Femur (tissue), 1 donor: Measurements from ENCODE around the gene KRTAP9-7.

ENCODE experiments used
- DNase-seq: peaks from one replicate; pipeline ENCODE4 v3.0.0-alpha.2; 2017

The KRTAP9-7 gene

DNA sequence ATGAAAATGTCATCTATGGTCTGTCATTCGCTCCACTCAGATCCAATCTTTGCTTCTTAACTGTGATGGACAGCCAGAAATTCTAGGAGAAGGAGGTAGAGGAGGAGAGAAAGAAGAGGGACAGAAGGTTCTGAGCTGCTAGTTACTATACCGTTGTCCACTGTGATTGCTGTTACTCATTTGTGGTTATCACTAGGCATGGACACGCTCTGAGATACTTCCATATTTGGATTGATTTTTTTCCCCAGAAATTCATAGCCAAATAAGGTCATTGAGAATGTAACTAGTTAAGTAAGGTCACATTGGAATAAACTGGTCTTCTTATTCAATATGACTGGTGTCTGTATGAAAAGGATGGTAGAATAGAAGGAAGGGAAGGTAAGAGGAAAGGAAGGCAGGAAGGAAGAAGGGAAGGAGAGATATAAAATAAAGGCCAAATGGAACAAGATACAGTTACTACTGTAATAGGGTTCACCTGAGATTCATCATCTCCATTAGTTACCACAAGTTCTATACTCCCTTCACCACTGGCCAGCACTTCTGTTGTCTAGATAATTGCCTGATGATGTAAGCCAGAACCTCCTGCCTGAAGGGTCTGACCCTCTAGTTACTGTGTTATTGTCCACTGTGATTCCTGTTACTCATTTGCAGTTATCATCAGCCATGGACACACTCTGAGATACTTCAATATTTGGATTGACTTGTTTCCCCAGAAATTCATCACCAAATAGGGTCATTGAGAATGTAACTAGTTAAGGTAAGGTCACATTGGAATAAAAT lies 2.9 kb downstream of the KRTAP9-7 start:
- no peak for DNase-seq

DNA sequence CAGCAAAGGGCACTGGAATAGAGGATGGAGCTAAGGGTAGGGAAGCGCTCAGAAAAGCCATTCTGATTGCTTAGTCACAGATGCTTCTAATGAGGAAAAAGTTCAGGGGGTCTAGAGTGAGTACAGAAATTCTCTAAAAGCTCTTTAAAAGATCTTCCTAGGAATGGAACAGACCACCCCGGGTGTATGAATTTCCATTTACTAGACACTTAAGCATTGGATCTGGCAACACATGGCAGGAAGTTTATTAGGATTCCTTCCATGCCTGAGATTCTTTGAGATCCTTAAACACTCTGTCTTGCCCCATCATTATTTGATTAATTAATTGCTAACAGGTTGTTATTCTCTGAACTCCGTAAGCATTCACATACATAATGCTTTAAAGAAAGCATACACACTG lies 8.5 kb downstream of the KRTAP9-7 start:
- no peak for DNase-seq

DNA sequence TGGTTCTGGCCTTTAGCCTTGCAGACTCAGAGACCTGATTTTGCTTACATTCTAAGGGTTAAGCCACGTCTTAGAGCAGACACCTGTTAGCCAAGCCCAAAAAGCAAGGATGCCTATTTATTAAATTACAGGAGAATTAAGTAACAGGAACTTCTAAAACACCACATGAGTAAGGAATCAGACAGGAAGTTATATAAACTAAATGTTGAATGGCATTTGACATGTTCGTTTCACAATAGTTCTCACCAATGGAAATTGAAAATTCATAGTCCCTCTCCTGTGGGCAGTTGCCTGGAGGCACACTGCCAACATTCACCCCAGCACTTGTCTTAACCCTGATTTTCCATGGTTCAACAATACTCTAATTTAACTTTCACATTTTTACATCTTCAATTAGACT lies 9.0 kb downstream of the KRTAP9-7 start:
- DNase-seq = no peak

DNA sequence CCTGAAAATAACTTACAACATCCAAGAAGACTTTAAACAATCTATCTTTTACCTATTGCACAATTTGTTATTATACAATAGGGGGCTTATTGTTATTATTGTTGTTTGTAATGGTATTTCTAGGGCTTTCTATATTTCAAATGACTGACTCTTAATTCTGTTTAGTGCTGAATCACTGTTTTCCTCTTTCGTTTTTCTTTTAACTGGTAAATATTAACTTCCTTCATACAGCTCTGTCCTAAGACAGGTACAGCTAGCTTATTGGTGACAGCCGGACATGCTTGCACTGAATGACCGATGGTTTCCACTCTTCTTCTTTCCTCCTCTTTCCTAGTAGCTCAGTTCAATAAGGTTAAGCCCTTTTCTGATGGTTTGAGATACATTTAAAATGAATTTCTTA lies 11.6 kb downstream of the KRTAP9-7 start:
- DNase-seq = no peak

DNA sequence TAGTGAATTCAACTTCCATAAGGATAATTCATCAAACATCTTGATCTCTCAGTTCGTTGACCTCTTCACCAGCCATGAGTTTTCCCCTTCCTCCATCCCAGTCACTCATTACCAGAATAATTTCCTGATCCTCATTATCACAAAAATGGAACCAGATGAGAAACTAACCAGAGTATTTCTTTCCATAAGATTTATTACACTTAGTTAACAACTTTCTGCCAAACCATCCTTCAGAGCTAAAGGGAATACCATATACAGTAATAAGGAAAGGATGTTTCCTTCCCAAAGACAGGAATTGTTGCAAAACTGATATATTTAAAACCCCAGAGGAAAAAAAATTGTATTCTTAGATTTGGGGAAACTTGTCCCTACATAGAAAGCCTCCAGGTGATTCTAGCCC lies 18.5 kb downstream of the KRTAP9-7 start:
- DNase-seq = no peak

DNA sequence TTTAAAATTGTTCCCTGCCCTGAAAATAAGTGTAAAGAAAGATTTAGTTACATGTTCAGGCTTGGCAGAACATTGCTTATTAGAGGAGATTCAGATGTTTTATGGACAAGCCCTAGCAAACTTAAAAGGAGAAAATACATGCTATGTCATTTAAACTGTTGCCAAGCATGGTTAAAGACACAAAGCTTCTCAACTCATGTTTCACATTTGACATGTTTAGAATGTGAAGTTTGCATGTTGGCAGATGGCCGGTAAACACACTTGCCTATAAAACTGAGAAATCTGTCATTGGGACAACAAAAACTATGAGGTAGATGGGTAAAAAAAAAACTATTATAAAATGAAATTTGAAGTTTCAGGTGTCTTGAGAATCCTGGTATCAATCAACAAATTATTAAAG lies 21.3 kb downstream of the KRTAP9-7 start:
- no peak for DNase-seq

DNA sequence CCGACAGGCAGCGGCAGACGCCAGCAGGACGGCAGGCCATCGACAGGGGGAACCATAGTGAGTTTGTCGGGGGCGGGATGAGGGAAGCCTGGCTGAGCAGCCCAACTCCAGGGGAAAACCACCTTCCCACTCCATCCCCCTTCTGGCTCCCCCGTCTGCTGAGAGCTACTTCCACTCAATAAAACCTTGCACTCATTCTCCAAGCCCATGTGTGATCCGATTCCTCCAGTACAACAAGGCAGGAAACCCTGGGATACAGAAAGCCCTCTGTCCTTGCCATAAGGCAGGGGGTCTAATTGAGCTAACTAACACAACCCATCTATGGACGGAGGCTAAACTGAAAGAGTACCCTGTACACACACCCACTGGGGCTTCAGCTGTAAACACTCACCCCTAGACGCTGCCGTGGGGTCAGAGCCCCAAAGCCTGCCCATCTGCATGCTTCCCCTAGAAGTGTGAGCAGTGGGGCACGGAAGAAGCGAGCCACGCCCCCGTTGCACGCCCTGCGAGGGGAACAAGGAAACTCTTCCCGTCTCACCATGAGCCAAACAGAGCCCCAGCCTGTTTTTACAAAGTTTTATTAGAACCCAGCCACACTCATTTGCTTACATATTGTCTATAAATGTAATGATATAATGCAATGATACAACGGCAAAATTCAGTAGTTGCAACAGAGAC lies 23.1 kb downstream of the KRTAP9-7 start:
- no peak for DNase-seq

DNA sequence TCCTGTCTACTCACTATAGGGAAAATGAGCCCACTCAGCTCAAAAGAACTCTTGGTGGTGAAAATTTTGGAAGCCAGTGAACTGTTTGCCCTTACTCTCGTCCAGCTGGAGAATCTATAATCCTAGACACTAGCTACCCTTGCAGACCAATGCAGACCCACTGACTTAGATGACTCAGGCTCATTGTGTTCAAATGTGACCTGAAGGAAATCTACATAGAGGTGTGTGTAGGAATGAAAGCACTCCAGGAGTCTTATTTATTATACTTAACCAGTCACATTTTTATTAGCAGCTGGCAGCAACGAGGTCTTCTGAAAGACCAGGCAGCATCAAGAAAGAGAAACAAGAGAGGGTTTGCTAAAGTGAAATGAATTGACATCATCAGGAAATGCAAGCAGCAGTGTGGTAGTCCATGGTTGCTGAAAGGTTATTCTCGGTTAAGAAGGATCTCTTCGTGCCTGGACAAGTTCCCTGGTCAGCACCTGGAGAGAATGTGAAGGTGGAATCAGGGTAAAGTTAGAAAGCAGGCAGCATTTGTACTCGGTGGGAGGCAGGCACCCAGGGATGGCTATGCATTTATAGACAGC lies 25.8 kb downstream of the KRTAP9-7 start:
- no peak for DNase-seq

DNA sequence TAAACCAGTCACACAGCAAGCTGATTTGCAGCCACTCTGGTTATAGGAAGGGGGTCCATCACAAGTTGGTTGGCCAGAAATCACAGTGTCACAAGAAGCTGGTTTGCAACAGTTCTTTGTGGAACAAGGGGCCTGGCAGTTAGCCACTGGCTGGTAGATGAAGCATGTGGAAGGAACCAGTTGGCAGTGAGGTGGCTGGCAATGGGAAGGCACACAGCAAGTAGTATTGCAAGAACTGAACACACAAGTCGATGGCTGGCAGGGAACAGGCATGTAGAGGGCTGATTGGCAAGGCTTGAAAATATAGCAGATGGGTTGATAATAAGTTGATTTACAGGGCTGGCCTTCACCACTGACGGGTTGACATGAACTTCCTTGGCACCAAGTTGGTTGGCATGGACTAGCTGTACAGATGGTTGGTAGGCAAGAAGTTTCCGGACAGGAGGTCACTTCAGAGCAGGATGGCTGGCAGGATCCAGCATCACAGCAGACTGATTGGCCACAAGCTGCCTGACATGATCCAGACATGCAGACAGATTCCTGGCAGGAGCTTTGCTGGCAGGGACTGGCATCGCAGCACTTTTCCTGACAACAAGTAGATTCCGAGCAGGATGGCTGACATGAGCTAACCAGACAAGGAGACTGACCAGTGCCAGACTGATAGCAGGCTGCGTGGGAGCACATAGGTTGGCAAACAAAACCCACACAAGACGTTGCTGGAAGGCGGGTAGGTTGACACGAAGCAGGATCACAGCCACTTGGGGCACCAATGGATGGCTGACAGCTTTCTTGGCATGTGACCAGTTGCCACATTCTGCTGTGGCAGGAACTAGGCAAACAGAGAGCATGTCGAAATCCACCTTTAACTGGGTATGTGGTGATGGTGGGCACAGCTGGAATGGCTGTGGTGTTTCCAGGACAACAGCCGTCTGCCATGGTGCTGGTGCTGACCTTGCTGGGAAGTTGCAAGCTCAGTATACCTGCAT lies 26.7 kb downstream of the KRTAP9-7 start, which contains the start of gene KRTAP29-1:
Gene KRTAP29-1, minus strand, starts transcription at position 936 of the 986 bp plus-strand sequence. Its CDS starts 0 bp downstream, at position 936.
- no peak for DNase-seq

DNA sequence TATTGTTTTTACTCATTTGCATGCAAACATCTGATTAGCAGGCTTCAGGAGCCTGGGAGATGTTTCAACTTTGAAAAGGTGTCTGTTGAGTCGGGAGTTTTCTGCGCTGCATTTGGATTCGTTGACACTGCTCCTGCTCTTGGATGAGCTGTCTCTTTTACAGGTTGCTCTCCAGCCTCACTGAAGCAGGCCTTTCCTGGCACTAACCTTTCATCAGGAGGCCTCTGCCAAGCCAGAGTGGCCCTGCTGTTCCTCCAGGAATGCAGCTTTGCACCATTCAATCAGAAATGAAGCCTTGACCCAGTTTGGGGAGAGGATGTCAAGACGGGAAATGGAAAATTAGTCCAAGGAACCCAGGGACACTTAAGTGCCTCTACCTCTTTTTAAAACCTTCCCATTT lies 27.5 kb downstream of the KRTAP9-7 start:
- no peak for DNase-seq

DNA sequence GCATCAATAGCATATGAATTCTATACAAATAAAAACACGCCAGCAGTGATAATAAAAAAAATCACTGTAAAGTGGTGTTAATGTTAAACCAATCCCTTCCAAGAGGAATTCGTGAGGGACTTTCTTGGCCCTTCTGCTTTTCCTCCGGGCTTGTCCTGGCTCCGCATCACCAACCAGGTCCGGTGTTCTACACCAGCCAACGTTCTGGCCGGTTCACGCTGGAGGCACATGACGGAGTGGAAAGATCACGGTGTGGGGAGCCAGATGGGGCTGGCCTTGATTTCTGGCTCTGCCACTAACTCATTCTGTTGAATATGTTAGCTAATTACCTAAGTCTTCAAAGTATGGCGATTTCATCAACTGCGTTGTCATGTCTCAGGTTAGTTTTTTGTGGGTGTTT lies 28.6 kb downstream of the KRTAP9-7 start:
- DNase-seq = no peak

DNA sequence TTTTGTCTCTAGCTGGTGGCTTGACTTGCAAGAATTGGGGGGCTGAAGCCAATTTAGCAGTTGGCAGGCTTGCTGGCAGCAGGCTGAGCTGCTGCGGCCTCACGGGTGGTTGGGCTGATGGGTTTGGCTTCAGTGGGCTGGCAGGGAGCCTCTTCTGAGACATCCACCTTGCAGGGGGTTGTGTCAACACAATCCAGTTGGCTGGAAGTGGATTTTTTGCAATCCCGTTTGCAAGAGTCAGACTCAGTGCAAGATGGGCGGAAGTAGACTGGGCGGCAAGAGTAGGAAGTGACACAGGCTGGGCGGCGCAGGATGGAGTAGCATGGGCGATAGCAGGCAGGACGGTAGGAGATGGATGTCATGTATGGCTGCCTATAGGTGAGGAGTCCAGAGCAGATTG lies 32.1 kb downstream of the KRTAP9-7 start:
- DNase-seq = no peak

DNA sequence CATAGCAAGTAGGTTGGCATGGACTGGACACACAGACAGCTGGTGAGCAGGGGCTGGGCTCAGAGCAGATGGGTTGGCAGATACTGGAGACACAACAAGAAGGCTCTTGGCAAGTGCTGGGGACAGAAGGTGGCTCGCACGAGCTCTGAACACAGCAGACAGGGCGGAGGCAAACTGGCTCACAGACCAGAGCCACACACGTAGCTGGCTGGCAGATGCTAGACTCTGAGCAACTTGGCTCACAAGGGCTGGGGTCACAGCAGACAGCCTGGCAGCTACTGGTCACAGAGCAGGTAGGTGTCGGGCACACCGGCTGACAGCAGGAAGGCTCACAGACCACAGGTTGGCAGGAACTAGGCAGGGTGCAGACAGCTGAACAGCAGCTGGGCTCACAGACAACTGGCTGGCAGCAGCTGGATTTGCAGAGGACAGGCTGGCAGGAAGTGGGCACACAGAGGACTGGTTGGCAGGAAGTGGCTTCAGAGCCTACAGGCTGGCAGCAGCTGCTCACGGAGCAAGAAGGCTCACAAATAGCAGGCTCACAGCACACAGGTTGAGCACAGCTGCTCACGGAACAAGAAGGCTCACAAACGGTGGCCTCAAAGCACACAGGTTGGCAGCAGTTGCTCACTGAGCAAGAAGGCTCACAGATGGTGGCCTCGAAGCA lies 32.9 kb downstream of the KRTAP9-7 start:
- peak; percentile 80 for DNase-seq

DNA sequence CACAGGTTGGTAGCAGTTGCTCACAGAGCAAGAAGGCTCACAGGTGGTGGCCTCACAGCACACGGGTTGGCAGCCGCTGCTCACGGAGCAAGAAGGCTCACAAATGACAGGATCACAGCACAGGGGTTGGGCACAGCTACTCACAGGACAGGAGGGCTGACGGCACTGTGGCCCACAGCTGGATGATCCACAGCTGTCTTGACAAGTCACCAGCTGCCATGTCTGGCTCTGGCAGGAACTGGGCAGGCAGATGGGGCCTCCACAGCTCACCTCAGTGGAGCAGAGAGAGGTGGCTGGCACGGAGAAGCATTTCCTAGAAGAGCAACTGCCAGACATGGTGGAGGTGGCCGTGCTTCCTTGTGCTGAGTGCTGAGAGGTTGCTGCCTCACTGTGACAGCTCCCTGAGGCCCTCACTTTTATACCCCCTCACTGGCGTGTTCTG lies 33.4 kb downstream of the KRTAP9-7 start, which contains the start of gene KRTAP16-1:
Gene KRTAP16-1, minus strand, starts transcription at position 392 of the 442 bp plus-strand sequence. Its CDS starts 56 bp downstream, at position 336.
- no peak for DNase-seq

DNA sequence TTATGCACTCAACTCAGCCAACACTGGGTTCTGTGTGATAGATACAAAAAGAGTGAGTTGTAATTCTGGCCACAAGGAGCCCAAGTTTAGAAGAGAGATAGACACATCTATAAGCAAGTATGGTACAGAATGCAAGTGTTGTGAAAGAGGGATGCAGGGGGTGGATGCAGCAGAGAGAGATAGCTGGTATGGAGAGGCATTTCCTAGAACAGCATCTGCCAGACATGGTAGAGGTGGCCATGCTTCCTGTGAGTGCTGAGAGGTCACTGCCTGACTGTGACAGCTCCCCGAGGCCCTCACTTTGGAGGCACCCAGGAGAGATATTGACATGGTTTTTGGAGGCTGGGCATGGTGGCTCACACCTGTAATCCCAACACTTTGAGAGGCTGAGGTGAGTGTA lies 35.6 kb downstream of the KRTAP9-7 start:
- no peak for DNase-seq

DNA sequence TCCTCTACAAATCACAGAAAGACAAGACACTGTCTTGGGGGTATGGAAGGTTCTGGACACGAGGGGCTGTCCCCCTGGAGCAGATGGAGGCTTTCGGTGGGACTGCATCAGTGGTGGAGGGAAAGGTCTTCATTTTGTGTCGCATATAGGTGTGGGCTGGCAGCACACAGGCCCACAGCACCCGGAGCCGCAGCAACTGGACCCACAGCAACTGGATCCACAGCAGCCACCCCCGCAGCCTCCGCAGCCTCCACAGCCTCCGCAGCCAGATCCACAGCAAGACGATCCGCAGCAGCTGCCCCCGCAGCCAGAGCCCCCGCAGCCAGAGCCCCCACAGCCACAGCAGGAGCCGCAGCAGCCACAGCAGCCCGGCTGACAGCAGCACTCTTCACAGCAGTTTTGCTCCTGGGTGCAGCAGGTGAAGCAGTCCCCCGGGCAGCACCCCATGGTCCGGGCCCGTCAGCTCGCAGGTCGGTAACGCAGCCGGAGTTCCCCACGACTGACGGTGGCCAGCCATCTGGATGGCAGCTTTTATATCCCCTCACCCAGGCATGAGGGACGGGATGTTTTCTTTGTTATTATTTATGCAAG lies 39.8 kb downstream of the KRTAP9-7 start, which contains the start of gene KRTAP17-1:
Gene KRTAP17-1, minus strand, starts transcription at position 507 of the 591 bp plus-strand sequence. Its CDS starts 60 bp downstream, at position 447.
- no peak for DNase-seq

DNA sequence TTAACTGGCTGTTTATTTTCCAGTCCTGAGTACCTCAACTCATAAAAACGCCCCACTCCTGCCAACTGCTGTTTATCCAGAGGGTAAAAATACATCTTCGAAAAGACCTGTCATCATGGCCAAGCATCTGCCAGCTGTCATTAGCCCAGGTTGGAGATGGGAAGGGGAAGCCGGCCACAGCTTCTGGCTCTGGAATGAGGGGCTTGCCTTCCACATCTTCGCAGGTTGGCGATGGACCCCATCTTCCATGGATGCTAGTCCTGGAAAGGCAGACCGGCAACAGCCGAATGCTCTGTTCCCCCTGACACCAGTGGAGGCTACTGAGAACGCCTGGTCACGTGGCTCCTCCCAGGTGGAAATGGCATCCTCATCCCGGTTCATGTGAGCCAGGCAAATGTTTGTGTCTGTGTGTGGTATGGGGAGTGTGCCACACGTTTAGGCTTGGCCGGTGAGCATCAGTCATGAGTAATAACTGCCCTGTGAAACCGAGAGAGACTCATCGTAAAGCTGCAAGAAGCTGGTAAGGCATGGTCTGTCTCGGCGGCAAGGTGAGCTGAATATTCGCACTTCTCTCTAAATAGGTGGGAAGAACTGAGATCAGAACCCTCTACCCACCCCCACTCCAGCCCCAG lies 40.4 kb downstream of the KRTAP9-7 start:
- no peak for DNase-seq

DNA sequence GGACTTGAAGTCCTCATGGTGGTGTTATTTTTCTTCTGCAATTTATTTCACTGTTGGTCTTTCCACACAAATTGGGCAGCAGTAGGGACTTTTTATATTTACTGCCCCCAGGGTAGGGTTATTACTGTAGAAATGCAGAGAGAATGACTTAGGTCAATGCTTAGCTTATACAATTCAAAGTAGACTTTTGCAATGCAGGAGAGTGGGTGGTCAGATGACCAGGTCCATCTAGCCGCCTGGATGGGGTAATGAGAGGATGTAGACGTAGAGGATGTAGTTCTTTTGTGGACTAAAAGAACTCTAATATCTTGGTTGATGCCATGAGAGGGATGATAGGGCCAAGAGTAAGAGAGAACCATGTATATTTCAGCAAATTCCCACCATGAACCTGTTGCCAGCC lies 42.7 kb downstream of the KRTAP9-7 start:
- DNase-seq = no peak

DNA sequence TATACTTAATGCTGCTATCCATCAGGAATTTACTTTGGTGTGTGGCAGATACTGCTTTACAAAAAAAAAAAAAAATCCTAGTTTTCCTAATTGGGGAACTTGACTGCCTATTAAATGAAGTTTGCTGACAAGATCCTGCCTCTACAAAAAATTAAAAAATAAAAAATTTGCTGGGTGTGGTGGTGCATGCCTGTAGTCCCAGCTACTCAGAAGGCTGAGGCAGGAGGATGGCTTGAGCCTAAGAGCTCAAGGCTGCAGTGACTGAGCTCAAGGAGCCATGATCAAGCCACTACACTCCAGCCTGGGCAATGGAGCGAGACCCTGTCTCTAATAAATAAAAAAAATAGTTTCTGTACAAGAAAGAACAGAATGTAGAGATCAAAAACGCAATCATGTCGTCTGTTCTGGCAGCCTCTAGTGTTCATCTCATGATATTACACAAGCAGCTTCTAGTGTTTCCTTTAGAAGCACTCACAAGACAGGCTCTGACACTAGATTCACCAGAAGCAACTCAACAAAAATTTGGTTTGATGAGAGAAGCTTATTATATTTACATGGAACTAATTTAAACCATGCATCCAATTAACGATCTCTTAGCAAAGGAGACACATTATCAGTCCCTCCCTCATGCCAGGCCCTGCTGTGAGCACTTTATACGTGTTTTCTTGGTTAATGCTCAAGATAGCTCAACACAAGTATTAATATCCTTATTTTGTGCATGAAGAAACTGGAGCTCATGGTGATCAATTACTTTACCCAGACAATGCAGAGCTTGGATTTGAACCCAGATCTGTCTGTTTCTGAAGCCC lies 46.8 kb downstream of the KRTAP9-7 start:
- no peak for DNase-seq
